PFSK-1 (cell line): ENCODE data around the gene ICA1.

Experiments used
- FOXP2 ChIP-seq: optimal IDR thresholded peaks from 2 replicates; pipeline ENCODE3; 2011; ENCODE audit warnings: borderline replicate concordance, control low read depth, inconsistent platforms; ENCODE audit not compliant: insufficient read depth; ENCODE audit errors: extremely low read length, extremely low read depth
- POLR2AphosphoS5 ChIP-seq: IDR thresholded peaks from 2 replicates; pipeline ENCODE4 v1.6.1; 2012; ENCODE audit warnings: low read depth, mild to moderate bottlenecking, control low read depth, low read length, moderate library complexity
- REST ChIP-seq, 2 experiments: IDR thresholded peaks; 2 replicates each; pipeline versions ENCODE4 v1.6.1 to v1.8.0; 2011 to 2012; ENCODE audit warnings: low read depth in 2 of 2, low read length in 2 of 2, control low read depth in 1 of 2, inconsistent platforms in 1 of 2, mild to moderate bottlenecking in 1 of 2, moderate library complexity in 1 of 2; ENCODE audit not compliant: insufficient read depth in 1 of 2
- SIN3A ChIP-seq: IDR thresholded peaks from 2 replicates; pipeline ENCODE4 v1.6.1; 2012; ENCODE audit warnings: mild to moderate bottlenecking, low read length, moderate library complexity, borderline replicate concordance; ENCODE audit not compliant: insufficient read depth
- TAF1 ChIP-seq: IDR thresholded peaks from 2 replicates; pipeline ENCODE4 v1.6.1; 2012; ENCODE audit warnings: low read length, control low read depth, borderline replicate concordance; ENCODE audit not compliant: insufficient read depth

Gene ICA1

GRCh38 chr7:8263048-8263447 lies 1.1 kb upstream of the ICA1 start:
- TF ChIP-seq REST (IDR thresholded peaks at IDR 0.05; ENCODE audit: insufficient read depth in 1 of 2, low read depth in 2 of 2, low read length in 2 of 2) (no peak), FOXP2 (no peak), POLR2AphosphoS5 (no peak)

- TF ChIP-seq FOXP2 (no peak), REST (IDR thresholded peaks at IDR 0.05; ENCODE audit: insufficient read depth in 1 of 2, low read depth in 2 of 2, low read length in 2 of 2) (no peak), TAF1 (no peak), POLR2AphosphoS5 (no peak), SIN3A (no peak)
Observed at GRCh38 chr7:8260871-8261694, 884 bp downstream of the ICA1 start.

GRCh38 chr7:8259586-8260222 lies 2.3 kb downstream of the ICA1 start:
- TF ChIP-seq FOXP2 (no peak), REST (IDR thresholded peaks at IDR 0.05; ENCODE audit: insufficient read depth in 1 of 2, low read depth in 2 of 2, low read length in 2 of 2) (no peak), POLR2AphosphoS5 (no peak), SIN3A (no peak), TAF1 (no peak)

- no peak for TF ChIP-seq SIN3A
- TF ChIP-seq REST (IDR thresholded peaks at IDR 0.05; ENCODE audit: insufficient read depth in 1 of 2, low read depth in 2 of 2, low read length in 2 of 2), result no peak
- TF ChIP-seq POLR2AphosphoS5, result no peak
- no peak for TF ChIP-seq FOXP2
- TF ChIP-seq TAF1, result no peak
Observed at GRCh38 chr7:8258734-8259133, 3.2 kb downstream of the ICA1 start.

GRCh38 chr7:8258166-8258565 lies 3.8 kb downstream of the ICA1 start:
- TF ChIP-seq SIN3A, result no peak
- TF ChIP-seq FOXP2, result no peak
- no peak for TF ChIP-seq POLR2AphosphoS5
- TF ChIP-seq TAF1, result no peak
- TF ChIP-seq REST (IDR thresholded peaks at IDR 0.05; ENCODE audit: insufficient read depth in 1 of 2, low read depth in 2 of 2, low read length in 2 of 2), result no peak
